ENCODE measurements around the gene COX7A2L.

COX7A2L gene

DNA sequence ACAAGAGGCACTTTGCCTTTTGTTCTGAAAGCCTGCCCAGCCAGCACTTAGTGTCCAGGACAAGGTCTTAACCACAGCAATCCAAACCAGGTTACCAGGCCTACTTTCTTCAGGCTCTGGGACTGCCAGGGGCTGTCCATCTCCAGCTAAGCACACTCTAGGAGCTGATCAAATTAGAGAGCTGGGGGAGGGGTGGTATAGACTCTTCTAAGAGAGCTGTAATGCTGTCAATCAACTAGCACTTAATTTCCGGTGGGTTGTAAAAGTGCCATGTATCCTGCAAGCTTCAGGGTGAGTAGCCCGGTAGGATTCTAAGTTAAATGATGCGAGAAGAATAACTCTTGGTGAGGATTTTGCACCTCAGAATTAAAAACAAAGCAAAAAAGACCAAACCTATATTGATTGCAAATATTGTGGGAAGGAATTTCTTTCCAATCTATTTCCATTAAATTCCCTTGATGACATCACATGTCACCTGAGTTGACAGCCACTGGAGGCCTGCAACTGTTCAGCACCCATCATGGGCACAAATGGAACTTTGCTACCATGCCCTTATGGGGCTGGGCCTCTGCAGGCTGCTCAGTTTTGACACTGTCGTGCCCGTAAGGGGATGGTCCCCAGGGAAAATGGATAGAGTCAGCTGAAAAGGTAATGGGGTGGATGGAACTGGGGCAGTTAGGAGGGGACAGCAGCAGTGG, 8.7 kb upstream of the COX7A2L start:
- TF ChIP-seq, protein P1, sequence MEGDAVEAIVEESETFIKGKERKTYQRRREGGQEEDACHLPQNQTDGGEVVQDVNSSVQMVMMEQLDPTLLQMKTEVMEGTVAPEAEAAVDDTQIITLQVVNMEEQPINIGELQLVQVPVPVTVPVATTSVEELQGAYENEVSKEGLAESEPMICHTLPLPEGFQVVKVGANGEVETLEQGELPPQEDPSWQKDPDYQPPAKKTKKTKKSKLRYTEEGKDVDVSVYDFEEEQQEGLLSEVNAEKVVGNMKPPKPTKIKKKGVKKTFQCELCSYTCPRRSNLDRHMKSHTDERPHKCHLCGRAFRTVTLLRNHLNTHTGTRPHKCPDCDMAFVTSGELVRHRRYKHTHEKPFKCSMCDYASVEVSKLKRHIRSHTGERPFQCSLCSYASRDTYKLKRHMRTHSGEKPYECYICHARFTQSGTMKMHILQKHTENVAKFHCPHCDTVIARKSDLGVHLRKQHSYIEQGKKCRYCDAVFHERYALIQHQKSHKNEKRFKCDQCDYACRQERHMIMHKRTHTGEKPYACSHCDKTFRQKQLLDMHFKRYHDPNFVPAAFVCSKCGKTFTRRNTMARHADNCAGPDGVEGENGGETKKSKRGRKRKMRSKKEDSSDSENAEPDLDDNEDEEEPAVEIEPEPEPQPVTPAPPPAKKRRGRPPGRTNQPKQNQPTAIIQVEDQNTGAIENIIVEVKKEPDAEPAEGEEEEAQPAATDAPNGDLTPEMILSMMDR (IDR thresholded peaks at IDR 0.05; ENCODE audit: insufficient read depth, low read length, poor library complexity, severe bottlenecking): no peak
- H3K4me3 ChIP-seq (replicated peaks; ENCODE audit: low read depth, low read length): no peak overlapping the region
- no peak for DNase-seq (ENCODE audit: extremely low read depth, insufficient read length)
- H3K27me3 ChIP-seq (replicated peaks; ENCODE audit: control insufficient read depth, insufficient read depth, low read length): no peaks in the 10 kb centered on the region; the same call in 1 of the 2 replicates
- no peaks in the 10 kb centered on the region for H3K36me3 ChIP-seq (ENCODE audit: control insufficient read depth, insufficient read depth, low read length)

DNA sequence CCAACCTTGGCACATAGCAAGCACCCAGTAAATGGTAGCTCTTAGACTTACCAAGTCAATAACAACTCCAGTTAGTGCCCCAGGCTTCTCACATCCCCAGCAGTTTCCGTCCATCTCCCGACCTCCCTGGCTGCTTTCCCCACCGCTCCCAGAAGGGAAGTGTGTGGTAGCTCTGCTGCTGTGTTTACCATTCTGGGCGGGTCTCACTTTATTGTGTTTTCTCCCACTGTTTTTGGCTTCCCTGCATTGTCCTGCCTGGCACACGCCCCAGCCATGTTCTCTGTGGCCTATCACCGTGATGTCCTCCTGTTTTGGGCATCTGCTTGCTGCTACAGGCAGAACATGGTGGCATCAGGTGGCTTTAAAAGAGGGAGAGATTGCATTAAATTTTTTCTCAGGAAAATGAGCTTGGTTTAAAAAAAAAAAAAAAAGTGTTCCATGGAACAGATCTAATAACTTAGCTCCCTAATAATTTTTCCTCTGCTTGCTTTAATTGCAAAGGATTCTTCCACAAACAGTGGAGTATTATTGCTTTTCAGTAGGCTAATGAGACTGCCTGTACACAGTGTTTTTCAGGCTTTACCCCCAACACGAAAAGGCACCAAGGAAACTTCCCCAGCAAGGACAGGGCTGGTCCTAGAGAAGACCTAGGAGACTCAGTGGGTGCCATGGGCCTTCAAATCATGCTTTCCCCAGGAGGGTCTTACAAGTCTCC, 8.0 kb upstream of the COX7A2L start:
- no peak for DNase-seq (ENCODE audit: extremely low read depth, insufficient read length)
- TF ChIP-seq, protein P1 (IDR thresholded peaks at IDR 0.05; ENCODE audit: insufficient read depth, low read length, poor library complexity, severe bottlenecking): no peak

DNA sequence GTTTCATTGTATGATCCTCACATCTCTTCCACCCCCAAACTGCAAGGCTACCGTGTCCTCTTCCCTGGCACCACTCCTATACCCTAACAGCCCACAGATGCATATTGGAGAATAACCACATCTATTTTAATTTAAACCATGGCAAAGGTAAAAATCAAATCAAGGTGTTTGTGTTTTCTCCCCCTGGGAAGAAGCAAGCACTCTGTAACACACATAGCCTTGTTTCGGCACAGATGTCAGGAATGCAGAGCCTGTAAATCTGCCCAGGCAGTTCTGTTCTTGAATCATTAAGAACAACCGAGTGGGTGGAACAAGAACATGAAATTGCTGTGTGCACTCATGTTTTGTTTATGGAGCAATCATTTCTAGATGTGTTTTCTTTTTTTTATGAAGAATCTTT, 6.8 kb upstream of the COX7A2L start:
- H3K27me3 ChIP-seq (replicated peaks; ENCODE audit: control insufficient read depth, insufficient read depth, low read length): no peaks in the 10 kb centered on the region; the same call in 1 of the 2 replicates
- no peak for DNase-seq (ENCODE audit: extremely low read depth, insufficient read length)
- no peaks in the 10 kb centered on the region for H3K36me3 ChIP-seq (ENCODE audit: control insufficient read depth, insufficient read depth, low read length)
- H3K4me3 ChIP-seq (replicated peaks; ENCODE audit: low read depth, low read length): no peak overlapping the region
- TF ChIP-seq, protein P1 (IDR thresholded peaks at IDR 0.05; ENCODE audit: insufficient read depth, low read length, poor library complexity, severe bottlenecking): no peak

More for the DNA sequence above, 8.0 kb upstream of the COX7A2L start:
- Histone ChIP-seq H3K4me3 (replicated peaks; ENCODE audit: low read depth, low read length) (no peak overlapping the region), H3K27me3 (replicated peaks; ENCODE audit: control insufficient read depth, insufficient read depth, low read length) (no peaks in the 10 kb centered on the region; the same call in 1 of the 2 replicates), H3K36me3 (ENCODE audit: control insufficient read depth, insufficient read depth, low read length) (no peaks in the 10 kb centered on the region)

DNA sequence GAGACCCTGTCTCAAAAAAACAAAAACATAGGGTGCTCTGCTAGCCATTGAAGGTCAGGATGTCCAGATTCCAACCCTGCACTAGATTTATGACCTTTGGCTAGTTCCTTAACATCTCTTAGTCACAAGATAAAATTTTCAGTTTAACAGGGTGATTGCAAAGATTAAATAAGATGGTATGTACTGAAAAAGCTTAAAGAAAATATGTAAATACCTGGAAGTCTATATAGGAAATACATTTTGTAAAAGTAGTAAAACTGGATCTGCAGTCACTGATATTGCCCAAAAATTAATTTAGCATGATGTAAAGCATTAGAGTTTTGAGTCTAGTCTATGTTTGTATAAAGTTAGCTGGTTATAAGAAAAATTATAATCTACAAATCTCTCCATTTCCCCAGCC, 5.4 kb upstream of the COX7A2L start:
- H3K4me3 ChIP-seq (replicated peaks; ENCODE audit: low read depth, low read length): no peak overlapping the region
- DNase-seq (ENCODE audit: extremely low read depth, insufficient read length): no peak
- no peaks in the 10 kb centered on the region for H3K36me3 ChIP-seq (ENCODE audit: control insufficient read depth, insufficient read depth, low read length)
- TF ChIP-seq, protein P1 (IDR thresholded peaks at IDR 0.05; ENCODE audit: insufficient read depth, low read length, poor library complexity, severe bottlenecking): no peak
- no peaks in the 10 kb centered on the region; the same call in 1 of the 2 replicates for H3K27me3 ChIP-seq (replicated peaks; ENCODE audit: control insufficient read depth, insufficient read depth, low read length)

DNA sequence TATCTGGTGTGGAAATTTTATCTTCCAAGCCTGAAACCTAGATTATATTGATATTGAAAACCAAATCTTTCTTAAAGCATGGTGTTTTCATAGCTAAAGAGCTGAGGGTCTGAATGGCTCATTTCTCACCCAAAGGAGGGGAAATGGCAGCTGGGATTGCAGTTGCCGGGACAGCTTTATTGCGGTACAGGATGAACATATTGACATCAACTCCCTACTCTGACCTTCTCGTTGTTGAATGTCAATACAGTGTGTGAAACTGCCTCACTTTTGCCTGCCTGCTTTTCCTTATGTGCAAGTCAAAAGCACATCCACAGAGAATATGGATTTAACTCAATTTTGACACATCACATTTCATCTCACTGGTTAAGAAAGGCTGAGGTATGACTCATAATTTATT, 3.6 kb upstream of the COX7A2L start:
- TF ChIP-seq, protein P1 (IDR thresholded peaks at IDR 0.05; ENCODE audit: insufficient read depth, low read length, poor library complexity, severe bottlenecking): no peak
- no peak for DNase-seq (ENCODE audit: extremely low read depth, insufficient read length)
- no peaks in the 10 kb centered on the region; the same call in 1 of the 2 replicates for H3K27me3 ChIP-seq (replicated peaks; ENCODE audit: control insufficient read depth, insufficient read depth, low read length)

More for the DNA sequence above, 3.6 kb upstream of the COX7A2L start:
- H3K4me3 ChIP-seq (replicated peaks; ENCODE audit: low read depth, low read length): no peak overlapping the region
- H3K36me3 ChIP-seq (ENCODE audit: control insufficient read depth, insufficient read depth, low read length): no peaks in the 10 kb centered on the region

Measured in GM06990 (cell line).